HG02981 (cell line): ENCODE data around the gene GSTM4.
"Not testable (repeated sequence)": the region's sequence is repeated elsewhere in the genome, so short reads cannot be mapped to it uniquely, and the experiment has no call there.

Experiments used
- ATAC-seq: cut with Tn5 transposase; IDR thresholded peaks from one replicate; pipeline ENCODE4 v1.9.1; 2021; ENCODE audit warnings: mild to moderate bottlenecking, moderate library complexity; ENCODE audit not compliant: unreplicated experiment

The GSTM4 gene

GRCh38 chr1:109697861-109698260 lies 42.0 kb downstream of the GSTM4 start:
- not testable (repeated sequence) for ATAC-seq

- not testable (repeated sequence) for ATAC-seq
Observed at GRCh38 chr1:109702940-109703339, 47.0 kb downstream of the GSTM4 start.

GRCh38 chr1:109704173-109704572 lies 48.3 kb downstream of the GSTM4 start:
- no peak for ATAC-seq

- ATAC-seq, result no peak
Observed at GRCh38 chr1:109705411-109705810, 49.5 kb downstream of the GSTM4 start.

- not testable (repeated sequence) for ATAC-seq
Observed at GRCh38 chr1:109708949-109709348, 53.0 kb downstream of the GSTM4 start.

- ATAC-seq, result not testable (repeated sequence)
Observed at GRCh38 chr1:109709822-109710221, 53.9 kb downstream of the GSTM4 start.
